Measurements from ENCODE around the gene MRPS18A. TPM values are rescaled to one million over a fixed set of nuclear protein-coding genes. Genes with fewer than 3 reads are reported as not detected.
A peak's percentile ranks its signal among the peaks of the same experiment; 100 is the strongest.

MRPS18A gene
- 52.5 TPM for polyA plus RNA-seq (2013, experiment 1 of 2)
- polyA plus RNA-seq (2013, experiment 2 of 2), result 51.4 TPM

DNA sequence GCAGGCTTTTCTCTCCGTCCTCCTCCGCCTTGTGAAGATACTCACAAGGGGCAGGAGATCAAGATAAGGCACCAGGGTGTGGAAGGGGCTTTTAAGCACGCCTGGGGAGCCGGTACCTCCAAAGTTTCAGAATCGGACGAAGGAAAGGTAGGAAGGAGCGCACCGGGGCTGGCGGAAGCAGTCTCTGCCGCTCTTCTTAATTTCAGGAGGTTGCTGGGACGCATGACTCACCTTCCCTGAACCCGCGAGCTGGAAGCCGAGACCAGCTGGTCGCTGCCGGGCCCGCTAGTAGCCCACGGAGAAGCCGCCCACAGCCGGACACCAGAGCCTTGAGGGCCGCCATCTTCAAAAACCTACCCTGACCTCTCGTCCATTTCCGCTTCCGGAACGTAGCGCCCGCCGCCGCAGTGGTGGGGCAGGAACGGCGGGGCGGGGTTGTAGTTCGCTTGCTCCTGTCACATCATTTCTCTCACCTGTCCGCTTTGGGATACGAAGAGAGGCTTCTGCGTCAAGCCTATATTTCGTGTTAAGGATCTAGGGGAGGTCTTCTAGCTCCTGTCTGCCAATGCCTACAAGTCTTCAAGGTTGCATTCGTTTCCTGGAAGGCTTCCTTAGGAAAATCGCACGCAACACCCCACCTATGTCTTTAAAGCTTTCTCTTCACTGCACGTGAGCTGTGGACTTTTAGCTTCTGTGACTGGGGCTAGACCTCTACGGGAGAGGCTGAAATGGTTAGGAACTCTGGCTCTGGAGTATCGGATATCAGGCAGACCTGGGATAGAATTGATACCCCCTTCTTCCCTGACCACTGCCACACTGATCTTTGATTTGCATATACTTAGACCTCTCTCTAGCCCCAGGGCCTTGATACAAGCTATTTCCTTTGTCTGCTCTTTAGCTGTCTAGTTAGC lies at the start of gene MRPS18A:
Gene MRPS18A, minus strand, starts transcription at position 355 of the 911 bp plus-strand sequence. Its CDS starts 12 bp downstream, at position 343.
- no peak within 1 kb of the TSS for H4K8ac ChIP-seq (ENCODE audit: low read depth, low read length)
- no CpG with 5 or more reads among the region's 43 CpGs for WGBS, 2 donors (ENCODE audit: extremely low coverage in 2 of 2, insufficient read length in 2 of 2, insufficient replicate concordance in 1 of 2)
- no peak within 1 kb of the TSS for H2AK5ac ChIP-seq (ENCODE audit: low read depth, low read length)
- DNase-seq (ENCODE audit: low spot score), result peak; percentile 41
- H3K9me3 ChIP-seq (replicated peaks in 1 of 2; ENCODE audit: control insufficient read depth in 2 of 2, insufficient read depth in 1 of 2, low read depth in 1 of 2, low read length in 2 of 2), result no peaks in the 10 kb centered on the region
- H3K14ac ChIP-seq (ENCODE audit: low read length), result no peak within 1 kb of the TSS
- peaks cover 1 to 19% of the 10 kb centered on the region in 2 donors for H3K36me3 ChIP-seq (replicated peaks in 1 of 2; ENCODE audit: control insufficient read depth in 2 of 2, insufficient read depth in 2 of 2, low read length in 2 of 2)
- no peak within 1 kb of the TSS for H2BK12ac ChIP-seq (ENCODE audit: low read length)
- H3K79me1 ChIP-seq (ENCODE audit: low read depth, low read length), result no peaks in the 10 kb centered on the region
- H3K18ac ChIP-seq (ENCODE audit: low read length), result peak within 1 kb of the TSS; percentile 53
- H2BK120ac ChIP-seq (ENCODE audit: low read depth, low read length), result no peak within 1 kb of the TSS
- peak within 1 kb of the TSS; percentile 89 for H2AFZ ChIP-seq (ENCODE audit: low read length)
- H3K4ac ChIP-seq (ENCODE audit: low read length), result no peak within 1 kb of the TSS
- H3K23ac ChIP-seq (ENCODE audit: low read depth, low read length, poor library complexity), result no peak within 1 kb of the TSS
- no peak within 1 kb of the TSS for H3K27ac ChIP-seq (replicated peaks; ENCODE audit: low read length)
- H3K4me1 ChIP-seq (ENCODE audit: control insufficient read depth in 2 of 2, insufficient read depth in 1 of 2, low read depth in 1 of 2, low read length in 2 of 2), result peaks cover 4 to 10% of the 10 kb centered on the region in 2 donors
- no peak within 1 kb of the TSS for H4K91ac ChIP-seq (ENCODE audit: low read depth, low read length, poor library complexity)
- peak within 1 kb of the TSS; percentile 72 for H3K4me2 ChIP-seq (ENCODE audit: insufficient read depth, low read length, poor library complexity, severe bottlenecking)
- H3K4me3 ChIP-seq (ENCODE audit: low read length in 2 of 2), result peak within 1 kb of the TSS; percentile 91 to 98
- no peak within 1 kb of the TSS for H2BK5ac ChIP-seq (ENCODE audit: low read length)
- peaks cover 0 to 2% (median 0%) of the 10 kb centered on the region in 3 experiments for H3K27me3 ChIP-seq (ENCODE audit: control insufficient read depth in 3 of 3, insufficient read depth in 3 of 3, low read depth in 1 of 3, low read length in 3 of 3)
- H2BK15ac ChIP-seq (ENCODE audit: low read length), result no peak within 1 kb of the TSS
- peak within 1 kb of the TSS; percentile 79 for H3K9ac ChIP-seq (ENCODE audit: low read depth, low read length, poor library complexity)

DNA sequence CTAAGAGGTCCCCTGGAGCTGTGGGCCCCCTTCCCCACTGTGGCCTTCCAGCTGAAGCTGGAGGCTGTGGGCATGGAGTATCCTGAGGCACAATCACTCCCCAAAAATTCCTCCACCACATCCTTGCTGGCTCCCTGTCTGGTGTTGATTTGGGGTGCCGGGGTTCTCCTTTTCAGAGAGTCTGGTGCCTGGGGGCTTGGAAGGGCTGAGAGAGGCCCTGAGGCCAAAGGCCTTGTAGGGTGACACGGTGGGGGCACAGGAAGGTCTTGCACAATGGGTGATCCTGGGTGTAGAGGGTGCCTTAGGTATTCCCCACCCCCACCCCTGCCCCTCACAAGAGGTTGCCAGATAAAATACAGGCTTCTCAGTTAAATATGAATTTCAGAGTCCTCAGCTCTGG lies 49.3 kb upstream of the MRPS18A start:
- WGBS, 2 donors (ENCODE audit: extremely low coverage in 2 of 2, insufficient read length in 2 of 2, insufficient replicate concordance in 1 of 2), result no CpG with 5 or more reads among the region's 2 CpGs
- no peak for DNase-seq (ENCODE audit: low spot score)
- no peak overlapping the region for H3K4me2 ChIP-seq (ENCODE audit: insufficient read depth, low read length, poor library complexity, severe bottlenecking)

DNA sequence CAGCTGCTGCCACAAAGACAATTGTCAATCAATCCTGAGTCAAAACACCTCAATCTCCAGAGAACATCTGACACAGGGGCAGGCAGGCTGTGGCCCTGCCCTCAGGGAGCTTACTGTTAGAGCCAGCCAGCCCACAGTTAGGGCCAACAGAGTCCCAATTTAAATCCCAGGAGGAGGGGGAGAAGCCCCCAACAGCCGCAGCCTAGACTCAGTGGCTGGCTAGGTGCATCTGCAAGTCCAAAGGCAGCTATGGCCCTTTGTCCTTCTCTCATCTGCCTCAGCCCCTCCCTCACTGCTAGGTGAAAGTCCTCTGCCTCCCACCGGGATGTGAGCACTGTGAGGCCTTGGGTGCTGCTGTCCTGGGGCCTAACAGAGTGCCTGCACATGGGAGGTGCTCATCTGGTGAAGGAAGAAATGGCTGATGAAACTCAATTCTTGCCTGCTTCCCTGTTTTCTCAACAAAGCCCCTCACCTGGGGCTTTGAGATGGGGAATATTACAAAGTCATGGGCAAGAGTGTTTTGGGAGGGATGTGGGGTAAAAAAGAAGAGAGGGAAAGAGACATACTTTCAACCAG lies 48.7 kb upstream of the MRPS18A start:
- Histone ChIP-seq H3K14ac (ENCODE audit: low read length) (no peak overlapping the region), H3K9ac (ENCODE audit: low read depth, low read length, poor library complexity) (no peak overlapping the region), H4K8ac (ENCODE audit: low read depth, low read length) (no peak overlapping the region), H3K27me3 (ENCODE audit: control insufficient read depth in 3 of 3, insufficient read depth in 3 of 3, low read depth in 1 of 3, low read length in 3 of 3) (peaks cover 0 to 18% (median 0%) of the 10 kb centered on the region in 3 experiments), H3K4me3 (ENCODE audit: low read length in 2 of 2) (no peak overlapping the region), H4K91ac (ENCODE audit: low read depth, low read length, poor library complexity) (no peak overlapping the region), H3K79me1 (ENCODE audit: low read depth, low read length) (no peaks in the 10 kb centered on the region), H3K9me3 (replicated peaks in 1 of 2; ENCODE audit: control insufficient read depth in 2 of 2, insufficient read depth in 1 of 2, low read depth in 1 of 2, low read length in 2 of 2) (no peaks in the 10 kb centered on the region), H3K27ac (replicated peaks; ENCODE audit: low read length) (no peak overlapping the region), H3K36me3 (replicated peaks in 1 of 2; ENCODE audit: control insufficient read depth in 2 of 2, insufficient read depth in 2 of 2, low read length in 2 of 2) (no peaks in the 10 kb centered on the region), H3K4ac (ENCODE audit: low read length) (no peak overlapping the region), H3K4me1 (ENCODE audit: control insufficient read depth in 2 of 2, insufficient read depth in 1 of 2, low read depth in 1 of 2, low read length in 2 of 2) (peaks cover 5 to 19% of the 10 kb centered on the region in 2 donors), H2BK120ac (ENCODE audit: low read depth, low read length) (no peak overlapping the region), H3K18ac (ENCODE audit: low read length) (peak overlapping the region; percentile 50), H2BK15ac (ENCODE audit: low read length) (peak overlapping the region; percentile 56), H2AFZ (ENCODE audit: low read length) (no peak overlapping the region), H2AK5ac (ENCODE audit: low read depth, low read length) (peak overlapping the region; percentile 64), H3K23ac (ENCODE audit: low read depth, low read length, poor library complexity) (no peak overlapping the region), H3K4me2 (ENCODE audit: insufficient read depth, low read length, poor library complexity, severe bottlenecking) (no peak overlapping the region), H2BK5ac (ENCODE audit: low read length) (no peak overlapping the region), H2BK12ac (ENCODE audit: low read length) (no peak overlapping the region)
- no peak for DNase-seq (ENCODE audit: low spot score)
- WGBS, 2 donors (ENCODE audit: extremely low coverage in 2 of 2, insufficient read length in 2 of 2, insufficient replicate concordance in 1 of 2), result no CpG with 5 or more reads among the region's 2 CpGs

More for the DNA sequence above, 49.3 kb upstream of the MRPS18A start:
- no peak overlapping the region for H3K9ac ChIP-seq (ENCODE audit: low read depth, low read length, poor library complexity)
- H2AFZ ChIP-seq (ENCODE audit: low read length), result no peak overlapping the region
- H2BK12ac ChIP-seq (ENCODE audit: low read length), result no peak overlapping the region
- no peak overlapping the region for H3K14ac ChIP-seq (ENCODE audit: low read length)
- H3K79me1 ChIP-seq (ENCODE audit: low read depth, low read length), result no peaks in the 10 kb centered on the region
- H3K4ac ChIP-seq (ENCODE audit: low read length), result no peak overlapping the region
- H2BK120ac ChIP-seq (ENCODE audit: low read depth, low read length), result no peak overlapping the region
- H3K36me3 ChIP-seq (replicated peaks in 1 of 2; ENCODE audit: control insufficient read depth in 2 of 2, insufficient read depth in 2 of 2, low read length in 2 of 2), result no peaks in the 10 kb centered on the region
- no peak overlapping the region for H3K23ac ChIP-seq (ENCODE audit: low read depth, low read length, poor library complexity)
- no peak overlapping the region for H2AK5ac ChIP-seq (ENCODE audit: low read depth, low read length)
- no peak overlapping the region for H4K8ac ChIP-seq (ENCODE audit: low read depth, low read length)
- H3K27me3 ChIP-seq (ENCODE audit: control insufficient read depth in 3 of 3, insufficient read depth in 3 of 3, low read depth in 1 of 3, low read length in 3 of 3), result peaks cover 0 to 23% (median 0%) of the 10 kb centered on the region in 3 experiments
- H3K27ac ChIP-seq (replicated peaks; ENCODE audit: low read length), result no peak overlapping the region
- no peak overlapping the region for H3K18ac ChIP-seq (ENCODE audit: low read length)
- H3K9me3 ChIP-seq (replicated peaks in 1 of 2; ENCODE audit: control insufficient read depth in 2 of 2, insufficient read depth in 1 of 2, low read depth in 1 of 2, low read length in 2 of 2), result no peaks in the 10 kb centered on the region
- H4K91ac ChIP-seq (ENCODE audit: low read depth, low read length, poor library complexity), result no peak overlapping the region
- H2BK15ac ChIP-seq (ENCODE audit: low read length), result no peak overlapping the region
- H2BK5ac ChIP-seq (ENCODE audit: low read length), result no peak overlapping the region
- H3K4me1 ChIP-seq (ENCODE audit: control insufficient read depth in 2 of 2, insufficient read depth in 1 of 2, low read depth in 1 of 2, low read length in 2 of 2), result peaks cover 5 to 21% of the 10 kb centered on the region in 2 donors
- H3K4me3 ChIP-seq (ENCODE audit: low read length in 2 of 2), result no peak overlapping the region

DNA sequence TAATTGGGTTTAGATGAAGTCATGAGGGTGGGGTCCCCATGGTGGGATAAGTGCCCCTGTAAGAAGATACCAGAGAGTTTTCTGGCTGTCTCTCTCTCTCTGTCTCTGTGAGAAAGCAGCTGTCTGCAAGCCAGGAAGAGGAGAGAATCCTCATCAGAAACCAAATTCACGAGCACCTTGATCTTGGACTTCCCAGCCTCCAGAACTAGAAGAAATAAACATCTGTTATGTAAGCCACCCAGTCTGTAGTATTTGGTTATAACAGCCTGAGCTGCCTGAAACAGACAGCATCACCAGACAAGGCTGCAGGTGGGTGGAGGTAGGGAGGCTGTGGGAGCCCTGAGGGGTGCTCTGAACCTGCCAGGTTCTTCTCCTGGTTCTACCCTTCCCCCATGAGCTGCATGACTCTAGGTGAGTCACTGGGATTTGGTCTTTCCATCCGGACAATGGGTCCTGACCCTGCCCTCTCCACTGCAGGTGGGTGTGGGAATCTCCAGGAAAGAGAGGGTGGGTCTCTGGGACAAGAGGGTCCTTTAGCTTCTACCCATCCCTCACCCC lies 48.1 kb upstream of the MRPS18A start:
- H4K91ac ChIP-seq (ENCODE audit: low read depth, low read length, poor library complexity), result no peak overlapping the region
- H4K8ac ChIP-seq (ENCODE audit: low read depth, low read length), result no peak overlapping the region
- peak overlapping the region; percentile 56 for H2BK15ac ChIP-seq (ENCODE audit: low read length)
- no peaks in the 10 kb centered on the region for H3K79me1 ChIP-seq (ENCODE audit: low read depth, low read length)
- H2BK120ac ChIP-seq (ENCODE audit: low read depth, low read length), result no peak overlapping the region
- no peaks in the 10 kb centered on the region for H3K9me3 ChIP-seq (replicated peaks in 1 of 2; ENCODE audit: control insufficient read depth in 2 of 2, insufficient read depth in 1 of 2, low read depth in 1 of 2, low read length in 2 of 2)
- WGBS, 2 donors (ENCODE audit: extremely low coverage in 2 of 2, insufficient read length in 2 of 2, insufficient replicate concordance in 1 of 2), result no CpG with 5 or more reads among the region's 2 CpGs
- H3K36me3 ChIP-seq (replicated peaks in 1 of 2; ENCODE audit: control insufficient read depth in 2 of 2, insufficient read depth in 2 of 2, low read length in 2 of 2), result no peaks in the 10 kb centered on the region
- H3K4me3 ChIP-seq (ENCODE audit: low read length in 2 of 2), result no peak overlapping the region
- H3K4me1 ChIP-seq (ENCODE audit: control insufficient read depth in 2 of 2, insufficient read depth in 1 of 2, low read depth in 1 of 2, low read length in 2 of 2), result peaks cover 5 to 14% of the 10 kb centered on the region in 2 donors
- no peak for DNase-seq (ENCODE audit: low spot score)
- no peak overlapping the region for H2AFZ ChIP-seq (ENCODE audit: low read length)
- peaks cover 0 to 12% (median 0%) of the 10 kb centered on the region in 3 experiments for H3K27me3 ChIP-seq (ENCODE audit: control insufficient read depth in 3 of 3, insufficient read depth in 3 of 3, low read depth in 1 of 3, low read length in 3 of 3)
- H3K23ac ChIP-seq (ENCODE audit: low read depth, low read length, poor library complexity), result no peak overlapping the region
- H3K27ac ChIP-seq (replicated peaks; ENCODE audit: low read length), result no peak overlapping the region
- H2BK5ac ChIP-seq (ENCODE audit: low read length), result no peak overlapping the region
- H3K14ac ChIP-seq (ENCODE audit: low read length), result no peak overlapping the region
- no peak overlapping the region for H2BK12ac ChIP-seq (ENCODE audit: low read length)
- no peak overlapping the region for H3K18ac ChIP-seq (ENCODE audit: low read length)
- H3K4me2 ChIP-seq (ENCODE audit: insufficient read depth, low read length, poor library complexity, severe bottlenecking), result no peak overlapping the region
- H3K9ac ChIP-seq (ENCODE audit: low read depth, low read length, poor library complexity), result no peak overlapping the region
- H2AK5ac ChIP-seq (ENCODE audit: low read depth, low read length), result peak overlapping the region; percentile 64
- H3K4ac ChIP-seq (ENCODE audit: low read length), result no peak overlapping the region

Measured in neuronal stem cell (in vitro differentiated cells).